ENCODE measurements around the gene RAD51B. TPM values are rescaled to one million over a fixed set of nuclear protein-coding genes. Genes with fewer than 3 reads are reported as not detected.
A peak's percentile ranks its signal among the peaks of the same experiment; 100 is the strongest.

The RAD51B gene
- total and polyA plus RNA-seq, 7 donors, result 2.4 to 24.4 (median 7.1) TPM

DNA sequence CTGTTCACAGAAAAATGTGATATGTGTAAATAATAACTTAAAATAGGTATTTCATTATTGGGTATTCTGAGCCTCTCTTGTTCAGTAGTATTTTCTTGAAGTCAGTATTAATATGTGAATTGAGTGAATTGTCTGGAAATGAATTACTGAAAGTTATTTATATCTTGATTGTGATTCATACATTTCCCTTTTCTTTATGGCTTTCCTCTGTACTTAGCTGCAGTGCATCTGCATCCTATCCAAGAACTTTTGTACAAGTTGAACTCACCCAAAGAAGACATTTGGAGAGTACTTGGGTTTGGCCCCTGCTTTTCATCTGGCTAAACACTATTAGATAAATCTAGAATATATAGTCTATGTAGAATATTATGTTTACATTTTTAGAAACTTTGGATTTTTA lies 326.0 kb downstream of the RAD51B start:
- Histone ChIP-seq H3K4me1 (peaks cover 0 to 75% (median 65%) of the 10 kb centered on the region in 4 donors), H3K36me3 (no peaks in the 10 kb centered on the region), H3K4me3 (no peak overlapping the region), H3K27me3 (no peaks in the 10 kb centered on the region), H3K9me3 (no peaks in the 10 kb centered on the region), H3K27ac (peak overlapping the region; percentile 86 to 92 (median 88))
- intact Hi-C loops (cut with DNase I), result loop anchor here (10.0 kb wide), 1 partner anchor 249 kb away; no protein-coding TSS in a partner anchor
- DNase-seq, result no peak
- TF ChIP-seq CTCF (IDR thresholded peaks at IDR 0.05), result no peak
- peak; percentile 56 to 86 (median 81) for TF ChIP-seq POLR2AphosphoS5 (IDR thresholded peaks at IDR 0.05)
- TF ChIP-seq EP300 (IDR thresholded peaks at IDR 0.05), result peak in 3 of 4 donors; percentile 63 to 81 (median 76)

GRCh38 chr14:68146818-68147217 lies 327.2 kb downstream of the RAD51B start:
- Histone ChIP-seq H3K9me3 (no peaks in the 10 kb centered on the region), H3K4me1 (peaks cover 0 to 63% (median 52%) of the 10 kb centered on the region in 4 donors), H3K27ac (peak overlapping the region; percentile 86 to 92 (median 88)), H3K4me3 (no peak overlapping the region), H3K36me3 (no peaks in the 10 kb centered on the region), H3K27me3 (no peaks in the 10 kb centered on the region)
- TF ChIP-seq POLR2AphosphoS5 (IDR thresholded peaks at IDR 0.05) (peak in 2 of 4 donors; percentile 13 to 14), EP300 (IDR thresholded peaks at IDR 0.05) (peak in 1 of 4 donors; percentile 19), POLR2A (IDR thresholded peaks at IDR 0.05) (no peak)
- DNase-seq, result no peak
- intact Hi-C loops (cut with DNase I), result loop anchor here (10.0 kb wide), 1 partner anchor 248 kb away; no protein-coding TSS in a partner anchor
- WGBS, 2 donors, result 82 to 84% methylated on average over 3 of the region's 3 CpGs

DNA sequence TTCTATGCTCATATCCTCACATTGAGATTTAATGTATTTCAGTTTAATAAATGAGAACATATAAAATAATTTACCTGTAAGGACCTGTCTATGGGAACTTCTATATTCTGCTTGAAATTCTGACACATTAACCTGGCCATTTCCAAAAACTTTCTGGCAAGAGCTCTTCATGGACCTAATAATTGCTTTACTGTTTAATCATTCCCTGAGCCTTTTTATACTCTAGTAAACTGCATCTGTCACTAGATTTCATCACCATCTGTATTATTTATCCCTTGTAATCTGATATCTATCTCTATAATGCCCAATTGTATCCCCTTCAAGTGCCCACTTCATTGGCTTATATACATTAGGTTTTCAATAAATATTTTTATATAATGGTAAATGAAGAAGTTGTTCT lies 327.7 kb downstream of the RAD51B start:
- intact Hi-C loops (cut with DNase I), result loop anchor here (10.0 kb wide), 1 partner anchor 247 kb away; no protein-coding TSS in a partner anchor
- H3K27me3 ChIP-seq, result no peaks in the 10 kb centered on the region
- H3K36me3 ChIP-seq, result no peaks in the 10 kb centered on the region
- TF ChIP-seq EP300 (IDR thresholded peaks at IDR 0.05), result no peak
- TF ChIP-seq POLR2AphosphoS5 (IDR thresholded peaks at IDR 0.05), result peak in 1 of 4 donors; percentile 12
- no peak overlapping the region for H3K4me3 ChIP-seq
- no peaks in the 10 kb centered on the region for H3K9me3 ChIP-seq
- no peak for DNase-seq
- H3K4me1 ChIP-seq, result peaks cover 0 to 58% (median 50%) of the 10 kb centered on the region in 4 donors
- peak overlapping the region; percentile 86 to 92 (median 88) for H3K27ac ChIP-seq

- DNase-seq, result no peak
- Histone ChIP-seq H3K27me3 (no peaks in the 10 kb centered on the region), H3K36me3 (no peaks in the 10 kb centered on the region), H3K4me1 (peaks cover 0 to 48% (median 41%) of the 10 kb centered on the region in 4 donors), H3K27ac (peak overlapping the region in 3 of 4 donors; percentile 86 to 92 (median 90)), H3K4me3 (no peak overlapping the region), H3K9me3 (no peaks in the 10 kb centered on the region)
- TF ChIP-seq POLR2AphosphoS5 (IDR thresholded peaks at IDR 0.05) (no peak), CTCF (IDR thresholded peaks at IDR 0.05) (no peak), EP300 (IDR thresholded peaks at IDR 0.05) (no peak), POLR2A (IDR thresholded peaks at IDR 0.05) (no peak)
- intact Hi-C loops (cut with DNase I), result loop anchor here (10.0 kb wide), 1 partner anchor 247 kb away; no protein-coding TSS in a partner anchor
- 97% methylated on average over 3 of the region's 3 CpGs for WGBS, 2 donors
Observed at GRCh38 chr14:68148276-68148675, 328.7 kb downstream of the RAD51B start.

DNA sequence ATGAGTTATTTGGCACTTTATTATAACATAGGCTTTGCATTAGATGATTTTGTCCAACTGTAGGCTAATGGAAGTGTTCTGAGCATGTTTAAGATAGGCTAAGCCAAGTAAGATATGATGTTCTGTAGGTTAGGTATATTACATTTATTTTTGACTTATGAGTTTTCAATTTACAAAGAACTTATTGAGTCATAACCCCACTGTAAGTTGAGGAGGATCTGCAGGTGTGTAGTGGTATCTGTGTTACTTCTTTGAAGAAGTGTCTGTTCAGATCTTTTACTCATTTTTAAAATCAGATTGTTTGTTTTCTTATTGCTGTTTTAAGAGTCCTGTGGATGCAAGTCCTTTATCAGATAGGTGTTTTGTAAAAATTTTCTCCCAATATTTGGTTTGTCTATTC lies 329.2 kb downstream of the RAD51B start:
- intact Hi-C loops (cut with DNase I), result loop anchor here (10.0 kb wide), 1 partner anchor 246 kb away; no protein-coding TSS in a partner anchor
- DNase-seq, result no peak
- peak overlapping the region in 3 of 4 donors; percentile 86 to 92 (median 90) for H3K27ac ChIP-seq

More for the DNA sequence above, 329.2 kb downstream of the RAD51B start:
- Histone ChIP-seq H3K36me3 (no peaks in the 10 kb centered on the region), H3K27me3 (no peaks in the 10 kb centered on the region), H3K9me3 (no peaks in the 10 kb centered on the region), H3K4me1 (peaks cover 0 to 43% (median 36%) of the 10 kb centered on the region in 4 donors), H3K4me3 (no peak overlapping the region)
- TF ChIP-seq POLR2A (IDR thresholded peaks at IDR 0.05), result no peak
- no peak for TF ChIP-seq POLR2AphosphoS5 (IDR thresholded peaks at IDR 0.05)
- no peak for TF ChIP-seq CTCF (IDR thresholded peaks at IDR 0.05)
- TF ChIP-seq EP300 (IDR thresholded peaks at IDR 0.05), result no peak
